HG02642 (cell line): Measurements from ENCODE around the gene SSTR4.

Source experiments
- ATAC-seq: cut with Tn5 transposase; IDR thresholded peaks from one replicate; pipeline ENCODE4 v1.9.1; 2021; ENCODE audit warnings: mild to moderate bottlenecking; ENCODE audit not compliant: unreplicated experiment, poor library complexity

Gene SSTR4

DNA sequence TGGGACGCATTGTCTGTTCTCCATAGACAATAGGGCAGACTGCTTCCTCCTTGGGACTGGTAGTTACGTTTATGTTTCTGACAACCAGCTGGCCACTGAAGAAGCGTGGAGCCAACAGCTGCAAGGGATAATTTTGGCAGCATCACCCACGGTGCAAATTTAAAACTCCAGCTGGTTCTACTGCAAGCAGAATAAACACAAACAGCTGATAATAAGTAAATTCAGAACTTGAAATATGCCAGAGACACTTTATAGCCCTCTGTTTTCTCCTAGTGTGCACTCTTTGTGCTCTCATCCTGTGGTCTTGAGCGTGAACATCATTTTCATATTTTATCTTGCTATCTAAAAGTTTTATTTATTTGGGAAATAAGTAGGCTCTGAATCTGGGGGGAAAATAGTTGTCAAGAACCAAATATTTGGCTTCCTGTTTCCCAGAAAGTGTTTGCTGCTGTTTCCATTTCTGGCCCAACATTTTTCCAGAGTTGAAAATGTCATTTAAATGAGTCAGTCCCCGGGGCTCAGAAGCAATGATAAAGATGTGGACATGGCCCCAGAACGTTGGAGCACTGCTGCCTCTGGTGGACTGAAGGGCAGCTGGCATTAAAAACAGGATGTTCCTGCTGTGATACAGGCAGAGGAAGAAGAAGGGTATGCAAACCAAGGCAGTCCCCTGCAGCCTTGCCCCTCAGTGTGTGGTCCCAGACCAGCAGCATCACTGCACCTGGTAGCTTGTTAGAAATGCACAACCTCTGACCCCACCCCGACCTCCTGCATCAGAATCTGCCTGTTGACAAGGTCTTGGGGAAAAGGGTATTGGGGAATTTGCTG lies 26.8 kb downstream of the SSTR4 start:
- no peak for ATAC-seq

DNA sequence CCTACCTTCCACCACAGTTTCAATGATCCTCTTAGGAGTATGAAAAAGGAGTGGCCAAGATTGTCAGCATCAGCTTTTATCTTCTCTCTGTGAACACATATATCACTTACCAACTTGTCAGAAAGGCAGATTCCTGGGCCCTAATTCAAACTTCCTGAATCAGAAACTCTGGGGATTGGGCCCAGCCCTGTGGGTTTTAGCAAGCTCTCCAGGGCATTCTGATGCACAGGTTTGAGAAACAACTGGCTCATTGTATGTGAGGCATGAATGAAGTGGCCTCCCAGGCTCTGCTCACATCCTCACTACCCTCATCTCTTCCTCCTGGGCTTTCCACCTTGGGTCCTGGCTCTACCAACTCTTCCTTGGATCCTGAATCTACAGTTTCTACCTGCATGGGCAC lies 27.5 kb downstream of the SSTR4 start:
- no peak for ATAC-seq

DNA sequence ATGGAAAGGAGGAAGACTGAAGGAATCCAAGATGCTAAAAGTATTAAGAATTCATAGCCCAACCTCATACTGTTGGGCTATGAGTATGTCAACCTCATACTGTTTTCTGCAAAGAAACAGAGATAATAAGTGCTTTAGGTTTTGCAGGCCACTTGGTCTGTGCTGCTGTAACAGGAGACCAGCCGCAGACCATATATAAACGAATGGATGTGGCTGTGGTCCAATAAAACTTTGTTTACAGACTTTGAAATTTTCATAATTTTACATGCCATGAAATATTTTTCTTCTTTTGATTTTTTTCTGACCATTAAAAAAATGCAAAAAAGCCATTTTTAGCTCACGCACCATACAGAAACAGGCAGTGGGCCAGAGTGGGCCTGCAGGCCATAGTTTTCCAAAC lies 28.1 kb downstream of the SSTR4 start:
- no peak for ATAC-seq

DNA sequence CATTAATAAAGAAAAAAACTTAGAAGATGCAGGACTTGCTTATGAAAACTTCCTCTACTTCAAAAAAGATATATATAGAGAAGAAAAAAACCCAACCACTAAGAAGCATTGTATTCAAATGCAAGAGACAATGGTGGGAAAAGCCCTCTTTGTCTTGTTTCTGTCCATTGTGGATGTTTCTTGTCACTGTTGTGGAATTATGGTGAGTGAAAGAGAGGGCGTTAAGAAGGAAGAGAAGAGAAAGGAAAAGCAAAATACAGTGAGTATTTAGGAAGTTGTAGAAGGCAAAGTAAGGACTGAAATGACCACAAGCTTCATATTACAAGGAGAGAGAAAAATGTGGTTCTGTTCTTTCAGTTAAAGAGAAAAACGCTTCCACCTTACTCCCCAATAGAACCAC lies 28.5 kb downstream of the SSTR4 start:
- ATAC-seq, result no peak

DNA sequence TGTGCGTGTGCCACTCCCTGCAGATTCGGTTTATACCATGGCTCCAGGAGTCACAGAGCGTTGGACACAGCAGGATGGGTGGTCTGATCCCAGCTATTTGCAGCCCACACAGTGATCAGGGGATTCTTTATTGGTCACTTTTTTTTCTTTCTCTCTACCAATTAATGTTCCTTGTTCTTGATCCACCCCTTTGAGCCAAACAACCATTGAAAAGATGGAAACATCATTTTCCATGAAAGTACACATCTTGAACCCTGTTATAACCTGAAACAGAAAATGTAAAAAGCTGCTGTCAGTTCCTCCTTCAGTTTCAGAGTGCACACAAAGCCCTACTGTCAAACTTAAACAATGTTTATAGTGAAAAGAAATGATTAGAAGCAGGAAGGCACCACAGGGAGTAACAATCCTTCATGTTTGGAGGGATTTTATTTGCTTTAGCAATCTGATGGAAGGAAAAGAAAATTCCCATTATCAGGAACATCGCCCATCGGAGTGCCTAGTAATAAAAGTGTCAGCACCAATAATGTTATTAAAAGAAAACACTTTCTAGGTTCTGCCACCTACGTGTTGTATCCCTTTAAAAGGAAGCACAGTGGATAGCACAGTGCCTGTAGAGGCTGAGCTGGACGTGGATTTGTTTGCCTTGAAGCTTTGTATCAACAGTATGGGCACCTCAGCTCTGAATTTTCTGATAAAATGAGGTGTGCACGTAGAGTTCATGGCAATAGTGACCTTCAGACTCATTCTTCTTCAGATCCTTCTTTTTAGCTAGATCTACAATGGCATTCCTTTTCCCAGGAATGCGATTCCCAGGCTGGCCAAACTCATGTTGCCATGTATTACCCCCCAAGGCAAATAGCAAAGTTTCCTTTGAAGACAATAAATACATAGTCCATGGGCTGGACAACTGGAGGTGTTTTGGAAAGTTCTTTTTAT lies 30.4 kb downstream of the SSTR4 start:
- ATAC-seq, result no peak

DNA sequence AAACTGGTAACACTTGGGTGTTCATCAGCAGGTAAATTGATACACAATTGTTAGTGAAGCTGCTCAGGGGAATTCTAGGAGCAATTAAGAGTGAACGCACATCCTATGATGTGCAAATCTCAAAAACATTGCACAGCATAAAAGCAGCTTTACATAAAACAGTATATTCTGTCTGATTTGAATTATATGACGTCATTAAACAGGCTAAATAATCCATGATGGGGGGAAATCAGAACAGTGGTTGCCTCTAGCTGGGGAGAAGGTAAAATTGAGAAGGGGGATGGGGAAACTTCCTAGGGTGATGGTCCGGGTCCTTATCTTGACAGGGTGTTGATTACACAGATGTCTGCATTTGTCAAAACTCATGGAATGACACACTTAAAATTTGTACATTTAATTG lies 31.7 kb downstream of the SSTR4 start:
- ATAC-seq, result no peak

DNA sequence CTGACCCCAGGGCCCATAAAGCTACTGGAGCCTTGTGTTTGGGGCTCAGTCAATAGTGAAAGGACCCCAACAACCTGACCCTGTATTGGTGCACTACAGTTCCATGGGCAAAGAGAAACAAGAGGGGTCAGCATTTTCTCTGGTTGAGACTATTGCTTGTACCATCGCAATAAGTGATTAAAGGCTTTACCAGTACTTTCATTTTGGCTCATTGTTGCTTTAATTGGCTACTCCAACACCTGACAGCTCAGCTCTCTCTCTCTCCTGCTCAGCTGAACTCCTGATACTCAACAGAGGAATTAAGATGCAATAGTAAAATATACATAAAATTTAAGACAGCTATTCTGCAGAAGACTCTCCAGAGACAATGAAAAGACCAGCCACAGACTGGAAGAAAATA lies 33.2 kb downstream of the SSTR4 start:
- no peak for ATAC-seq

DNA sequence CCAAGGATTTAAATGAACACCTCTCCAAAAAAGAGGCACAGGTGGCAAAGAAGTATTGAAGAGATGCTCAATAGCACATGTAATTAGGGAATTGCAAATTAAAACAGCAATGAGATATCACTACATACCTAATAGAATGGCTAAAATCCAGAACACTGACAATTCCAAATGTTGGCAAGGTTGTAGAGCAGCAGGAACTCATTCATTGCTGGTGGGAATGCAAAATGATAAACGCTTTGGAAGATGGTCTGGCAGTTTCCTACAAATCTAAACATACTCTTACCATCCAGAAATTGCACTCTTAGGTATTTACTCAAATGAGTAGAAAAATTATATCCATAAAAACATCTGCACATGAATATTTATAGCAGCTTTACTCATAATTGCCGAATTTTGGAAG lies 34.0 kb downstream of the SSTR4 start:
- no peak for ATAC-seq

DNA sequence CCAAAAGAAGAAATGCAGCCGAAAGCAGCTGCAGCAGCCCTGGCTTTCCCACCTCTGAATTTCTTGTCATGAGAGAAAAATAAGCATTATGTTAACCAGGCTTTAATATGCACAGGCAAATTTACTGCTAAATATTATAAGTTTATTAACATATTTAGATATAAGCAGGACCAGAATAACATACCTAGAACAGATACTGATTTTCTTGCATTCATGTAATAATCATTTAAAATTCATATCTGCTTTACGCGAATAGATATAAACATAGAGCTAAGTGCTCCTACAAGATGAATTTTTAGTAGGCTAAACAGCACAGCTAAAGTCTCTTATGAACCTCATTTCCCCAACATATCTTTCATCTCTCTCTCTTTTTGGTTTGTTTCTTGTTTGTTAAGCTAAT lies 36.3 kb downstream of the SSTR4 start:
- no peak for ATAC-seq

DNA sequence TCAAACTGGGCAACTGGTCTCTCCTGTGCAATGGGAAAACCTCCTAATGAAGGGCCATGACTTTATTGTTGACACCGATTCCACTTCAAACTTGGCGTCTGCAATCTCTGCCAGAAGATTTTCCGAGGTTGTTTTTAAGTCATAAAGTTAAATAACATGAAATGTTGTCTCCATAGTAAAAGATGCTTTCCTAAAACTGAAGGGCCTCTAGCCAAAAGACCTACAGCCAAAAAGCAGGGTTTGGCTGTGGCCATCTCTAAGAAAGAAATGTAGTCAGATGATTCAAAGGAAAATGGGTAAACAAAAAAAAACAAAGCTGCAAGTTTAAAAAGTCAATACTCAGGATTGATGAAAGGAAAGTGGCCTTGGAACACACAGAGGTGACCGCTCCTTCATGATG lies 36.9 kb downstream of the SSTR4 start:
- no peak for ATAC-seq

DNA sequence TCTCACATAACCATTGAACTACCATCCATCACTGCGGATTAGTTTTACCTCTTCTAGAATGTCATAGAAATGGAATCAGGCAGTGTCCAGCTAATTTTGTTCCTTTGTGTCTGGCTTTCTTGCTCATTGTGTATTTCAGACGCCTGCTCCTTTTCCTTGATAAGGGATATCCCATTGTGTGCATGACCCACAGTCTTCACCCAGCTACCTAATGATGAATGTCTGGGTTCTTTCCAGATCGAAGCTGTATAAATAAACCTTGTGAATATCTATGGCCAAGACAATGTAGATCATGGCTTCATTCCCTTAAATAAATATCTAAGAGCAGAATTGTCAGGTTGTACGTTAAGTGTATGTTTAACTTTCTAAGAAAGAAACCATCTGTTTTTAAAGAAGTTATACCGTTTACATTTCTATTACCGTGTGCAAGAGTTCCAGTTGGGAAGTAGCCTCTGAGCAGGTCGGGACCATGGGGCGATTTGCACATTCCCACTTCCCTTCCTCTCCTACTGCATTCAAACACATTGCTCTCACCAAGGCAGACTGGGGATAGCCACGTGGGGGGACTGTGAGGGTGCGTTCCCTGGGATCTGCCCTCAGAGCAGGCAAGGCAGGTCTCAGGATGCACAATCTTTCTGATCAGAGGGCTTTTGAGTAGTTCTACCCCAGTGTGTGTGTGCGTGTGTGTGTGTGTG lies 37.9 kb downstream of the SSTR4 start:
- ATAC-seq, result no peak

DNA sequence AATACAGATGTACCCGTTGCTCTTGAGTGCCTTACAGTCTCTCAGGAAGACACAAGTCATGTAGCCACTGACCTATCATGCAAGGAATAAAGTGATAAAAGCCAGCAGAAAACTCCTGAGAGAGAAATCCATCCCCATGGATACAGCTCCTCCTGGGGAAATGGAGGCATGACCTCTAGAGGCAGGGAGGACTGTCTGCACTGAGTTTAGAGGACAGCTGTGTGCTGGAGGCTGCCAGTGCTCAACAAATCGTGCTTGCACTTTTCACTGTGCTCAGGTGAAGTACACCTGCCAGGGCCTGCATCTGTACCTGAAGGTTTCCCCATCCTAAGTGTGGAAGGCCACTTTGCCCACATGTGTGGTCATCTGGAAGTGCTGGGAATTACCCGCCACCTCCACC lies 38.9 kb downstream of the SSTR4 start:
- ATAC-seq, result no peak

DNA sequence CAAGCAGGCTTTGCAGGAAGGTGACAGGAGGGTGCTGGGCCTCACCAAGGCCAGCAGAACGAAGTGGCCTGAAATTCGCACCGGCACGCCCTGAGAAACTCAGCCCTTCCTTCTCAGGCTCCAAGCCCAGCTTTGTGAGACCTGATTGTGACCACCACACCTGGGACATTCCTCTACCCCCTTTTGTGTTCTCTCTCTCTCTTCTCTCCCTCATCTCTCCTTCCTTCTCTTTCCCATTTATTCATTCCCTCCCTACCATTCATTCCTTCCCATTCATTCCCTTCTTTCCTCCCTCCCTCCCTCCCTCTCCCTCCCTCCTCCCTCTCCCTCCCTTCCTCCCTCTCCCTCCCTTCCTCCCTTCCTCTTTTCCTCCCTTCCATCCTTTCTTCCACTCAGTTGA lies 42.2 kb downstream of the SSTR4 start:
- ATAC-seq, result no peak

DNA sequence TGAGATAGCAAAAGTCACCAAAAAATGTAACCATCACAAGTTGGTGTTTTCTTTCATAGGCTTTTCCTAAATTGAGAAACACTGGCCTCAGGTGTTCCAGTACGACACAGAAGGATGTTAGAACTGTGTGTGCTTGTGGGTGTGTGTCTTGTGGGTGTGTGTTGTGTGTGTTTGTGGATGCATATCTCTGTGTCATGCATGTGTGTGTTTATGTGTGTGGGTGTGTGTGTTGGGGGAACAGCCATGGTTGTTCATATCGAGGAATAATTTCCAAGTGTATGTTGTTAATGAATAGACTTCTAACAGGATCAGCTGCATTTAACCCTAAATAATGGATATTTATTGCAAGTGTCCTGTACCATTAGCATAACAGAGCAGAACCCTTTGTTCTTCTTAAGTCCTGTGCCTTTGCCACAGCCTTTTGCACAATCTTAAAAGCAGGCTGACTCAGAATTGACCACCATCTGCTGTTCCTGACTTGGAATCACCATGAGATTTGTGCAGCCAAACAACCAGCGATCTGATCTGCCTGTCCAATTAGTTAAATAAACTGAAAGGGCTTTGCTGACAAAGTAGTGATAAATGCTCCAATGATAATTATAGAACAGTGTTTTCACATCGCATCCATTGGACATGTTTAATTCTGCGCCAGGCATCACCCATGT lies 43.4 kb downstream of the SSTR4 start:
- no peak for ATAC-seq

DNA sequence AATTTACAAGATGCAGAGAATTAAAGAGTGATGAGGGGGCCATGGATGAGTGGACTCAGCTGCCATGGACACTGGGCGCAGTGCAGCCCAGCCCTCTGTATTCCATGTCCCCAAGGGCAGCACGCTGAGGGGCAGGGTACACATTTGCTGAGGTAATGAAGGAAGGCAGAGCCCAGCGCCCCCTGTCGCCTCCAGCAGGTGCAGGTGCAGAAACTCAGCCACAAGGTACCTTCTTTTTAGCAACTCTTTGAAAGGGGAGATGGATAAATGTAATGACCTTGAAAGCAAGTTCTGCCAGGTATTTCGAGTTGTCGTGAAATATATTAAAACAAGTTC lies 43.9 kb downstream of the SSTR4 start:
- no peak for ATAC-seq

DNA sequence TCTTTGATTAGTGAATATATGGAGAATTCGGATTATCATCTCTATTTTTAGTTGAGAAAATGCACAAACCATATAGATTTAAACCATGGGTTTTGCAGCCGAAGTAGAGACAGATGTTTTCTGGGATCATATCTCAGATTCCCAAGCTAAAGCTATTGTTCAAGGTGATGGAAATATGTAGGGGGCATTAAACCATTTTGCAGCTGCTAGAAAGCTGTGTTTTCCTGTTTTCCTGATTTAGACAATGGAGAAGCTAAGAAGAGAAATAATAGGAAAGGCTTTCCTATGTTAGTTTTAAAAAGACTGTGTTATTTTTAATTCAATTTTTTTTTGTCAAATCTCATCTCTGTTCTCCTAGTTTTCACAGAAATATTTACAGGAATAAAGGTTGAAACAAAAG lies 44.8 kb downstream of the SSTR4 start:
- ATAC-seq, result no peak

DNA sequence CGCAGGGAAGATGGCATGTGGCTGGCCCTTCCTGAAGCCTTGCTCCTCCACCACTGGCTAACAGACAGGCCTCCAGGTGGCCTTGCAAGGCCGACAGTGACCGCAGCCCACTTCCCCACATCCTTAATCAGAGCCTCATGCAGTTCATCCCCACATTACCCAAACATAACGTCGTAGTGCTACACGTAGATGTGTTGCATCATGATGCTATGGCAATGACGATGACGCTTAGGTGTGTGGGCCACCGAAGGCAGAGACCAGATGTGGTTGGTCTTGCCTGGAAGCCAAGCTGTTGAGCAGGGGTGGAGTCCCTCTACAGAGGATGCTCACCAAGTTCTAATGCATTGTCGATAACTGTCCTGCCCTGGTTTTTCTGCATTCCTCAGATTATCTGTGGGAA lies 45.4 kb downstream of the SSTR4 start:
- ATAC-seq, result no peak

DNA sequence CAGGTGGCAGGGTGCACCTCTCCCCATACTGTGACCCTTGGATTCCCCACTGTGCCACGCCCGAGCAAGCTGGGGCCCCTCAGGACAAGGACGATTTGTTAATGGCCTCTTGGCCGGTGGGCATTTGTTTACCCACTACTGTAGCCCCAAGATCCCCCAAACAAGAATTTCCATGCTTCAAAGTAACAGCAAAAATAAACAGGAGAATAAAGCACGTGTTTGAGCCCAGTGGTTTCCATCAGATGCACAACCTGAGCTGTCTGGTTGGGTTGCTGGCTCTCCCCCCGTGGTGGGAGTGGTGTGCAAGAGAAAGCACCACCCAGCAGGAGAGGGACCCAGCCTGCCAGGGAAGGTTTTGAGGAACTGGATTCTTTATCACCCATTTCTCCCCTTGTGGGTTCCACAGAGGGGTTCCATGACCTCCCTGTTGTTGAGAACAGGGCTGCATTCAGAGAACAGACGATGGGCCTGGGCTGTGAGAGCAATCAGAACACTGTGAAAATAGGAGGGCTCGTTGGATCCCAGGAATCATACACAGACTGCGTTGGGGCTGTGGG lies 46.2 kb downstream of the SSTR4 start:
- no peak for ATAC-seq

DNA sequence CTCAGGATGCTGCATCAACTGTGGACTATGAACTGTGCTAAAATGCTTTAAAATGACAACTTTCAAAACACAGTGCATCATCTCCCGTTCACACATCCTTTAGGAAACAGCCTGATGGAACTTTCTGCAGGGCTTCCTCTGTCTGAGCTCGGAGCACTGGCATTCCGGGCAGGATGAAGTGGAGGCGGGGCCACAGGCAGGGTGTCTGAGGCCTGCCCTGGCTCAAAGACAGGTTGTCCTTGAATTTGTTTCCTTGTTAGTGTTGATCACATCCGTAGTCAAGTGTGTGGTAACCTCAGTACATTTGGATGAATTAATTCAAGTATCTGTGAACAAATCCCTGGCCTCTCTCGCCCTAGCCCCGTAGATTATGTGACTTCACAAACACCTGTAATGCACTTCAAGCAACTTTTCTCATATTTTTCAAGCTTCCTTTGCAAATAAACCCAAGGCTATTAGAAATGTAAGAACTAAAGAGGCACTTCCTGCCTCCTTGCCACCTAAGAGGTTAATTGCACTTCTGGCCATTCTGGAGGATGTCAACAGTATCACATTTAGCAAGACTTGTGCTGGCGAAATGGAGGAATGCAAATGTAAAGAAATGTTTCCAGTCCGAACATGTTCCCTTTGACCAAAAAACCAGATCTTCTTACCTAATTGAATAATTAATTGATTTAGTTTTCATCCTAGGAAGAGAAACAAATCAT lies 47.9 kb downstream of the SSTR4 start:
- ATAC-seq, result no peak
